ENCODE results near the gene MMP26.
A peak's percentile ranks its signal among the peaks of the same experiment; 100 is the strongest.
"Not testable (repeated sequence)": the region's sequence is repeated elsewhere in the genome, so short reads cannot be mapped to it uniquely, and the experiment has no call there.

MMP26 gene

GRCh38 chr11:4700436-4700820 lies 4.2 kb upstream of the MMP26 start:
- Histone ChIP-seq H3K4me3 (ENCODE audit: low read depth, low read length) (no peak overlapping the region), H3K27ac (no peak overlapping the region), H3K36me3 (replicated peaks) (no peaks in the 10 kb centered on the region)

DNA sequence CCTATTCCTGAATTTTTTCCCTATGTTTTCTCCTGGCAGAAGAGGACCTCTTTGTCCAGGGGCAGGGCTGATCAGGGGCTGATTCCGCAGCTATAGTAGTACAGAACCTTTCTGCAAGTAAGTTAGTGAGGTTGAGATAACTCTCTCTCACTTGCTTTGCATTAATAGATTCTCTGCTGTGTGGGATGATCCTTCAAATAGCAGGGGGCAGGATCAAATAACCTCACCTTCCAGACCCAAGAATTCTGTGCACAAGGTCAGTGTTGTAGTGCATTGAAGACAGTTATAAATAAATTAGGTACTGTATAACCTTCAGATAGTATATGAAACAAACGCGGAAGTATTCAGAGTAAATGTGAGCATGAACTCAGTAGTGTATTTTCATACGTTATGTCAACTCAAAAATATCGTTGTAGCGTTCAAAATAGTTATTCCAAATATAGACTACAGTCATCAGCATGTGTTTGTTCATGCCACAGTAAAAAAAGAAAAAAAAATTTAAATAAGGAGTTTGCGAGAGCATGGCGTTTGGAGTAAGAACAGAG lies 278 bp downstream of the MMP26 start:
- in situ Hi-C loops (cut with HindIII; ENCODE audit: low pct_ligation_motif_present, low sequenced_read_pairs), result no loop called here
- DNase-seq, result no peak
- TF ChIP-seq, protein P1, sequence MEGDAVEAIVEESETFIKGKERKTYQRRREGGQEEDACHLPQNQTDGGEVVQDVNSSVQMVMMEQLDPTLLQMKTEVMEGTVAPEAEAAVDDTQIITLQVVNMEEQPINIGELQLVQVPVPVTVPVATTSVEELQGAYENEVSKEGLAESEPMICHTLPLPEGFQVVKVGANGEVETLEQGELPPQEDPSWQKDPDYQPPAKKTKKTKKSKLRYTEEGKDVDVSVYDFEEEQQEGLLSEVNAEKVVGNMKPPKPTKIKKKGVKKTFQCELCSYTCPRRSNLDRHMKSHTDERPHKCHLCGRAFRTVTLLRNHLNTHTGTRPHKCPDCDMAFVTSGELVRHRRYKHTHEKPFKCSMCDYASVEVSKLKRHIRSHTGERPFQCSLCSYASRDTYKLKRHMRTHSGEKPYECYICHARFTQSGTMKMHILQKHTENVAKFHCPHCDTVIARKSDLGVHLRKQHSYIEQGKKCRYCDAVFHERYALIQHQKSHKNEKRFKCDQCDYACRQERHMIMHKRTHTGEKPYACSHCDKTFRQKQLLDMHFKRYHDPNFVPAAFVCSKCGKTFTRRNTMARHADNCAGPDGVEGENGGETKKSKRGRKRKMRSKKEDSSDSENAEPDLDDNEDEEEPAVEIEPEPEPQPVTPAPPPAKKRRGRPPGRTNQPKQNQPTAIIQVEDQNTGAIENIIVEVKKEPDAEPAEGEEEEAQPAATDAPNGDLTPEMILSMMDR (IDR thresholded peaks at IDR 0.05; ENCODE audit: low read depth, low read length, missing control alignments), result no peak
- H3K27me3 ChIP-seq (replicated peaks), result no peaks in the 10 kb centered on the region
- no peak overlapping the region for H3K4me3 ChIP-seq (ENCODE audit: low read depth, low read length)
- no peak overlapping the region for H3K27ac ChIP-seq
- H3K36me3 ChIP-seq (replicated peaks), result no peaks in the 10 kb centered on the region

More at GRCh38 chr11:4700436-4700820, 4.2 kb upstream of the MMP26 start:
- H3K27me3 ChIP-seq (replicated peaks), result no peaks in the 10 kb centered on the region
- TF ChIP-seq, protein P1 (IDR thresholded peaks at IDR 0.05; ENCODE audit: low read depth, low read length, missing control alignments), result no peak
- no peak for DNase-seq
- in situ Hi-C loops (cut with HindIII; ENCODE audit: low pct_ligation_motif_present, low sequenced_read_pairs), result no loop called here

- no peak overlapping the region for H3K27ac ChIP-seq
- no peaks in the 10 kb centered on the region for H3K27me3 ChIP-seq (replicated peaks)
- H3K4me3 ChIP-seq (ENCODE audit: low read depth, low read length), result no peak overlapping the region
- peak; percentile 11 for DNase-seq
- in situ Hi-C loops (cut with HindIII; ENCODE audit: low pct_ligation_motif_present, low sequenced_read_pairs), result no loop called here
- TF ChIP-seq, protein P1 (IDR thresholded peaks at IDR 0.05; ENCODE audit: low read depth, low read length, missing control alignments), result no peak
- H3K36me3 ChIP-seq (replicated peaks), result no peaks in the 10 kb centered on the region
Measured at GRCh38 chr11:4713241-4713640, 8.7 kb downstream of the MMP26 start.

DNA sequence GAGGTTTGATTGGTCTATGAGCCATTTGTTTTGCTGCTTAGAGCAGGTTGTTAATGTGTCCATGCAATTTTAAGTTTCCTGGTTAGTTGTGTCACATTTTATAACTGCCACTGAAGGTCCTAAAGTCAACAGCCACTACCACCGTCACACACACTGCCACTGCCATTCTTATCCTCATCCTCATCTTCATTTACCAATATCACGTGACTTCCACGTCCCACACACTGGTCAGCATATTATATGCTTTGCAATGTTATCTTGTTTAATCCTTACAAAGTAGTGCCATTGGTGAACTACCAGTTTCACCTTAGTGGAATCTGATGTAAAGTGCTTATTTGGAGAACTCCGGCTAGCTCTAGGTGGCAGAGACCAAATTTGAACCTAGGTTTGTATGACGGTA lies 9.7 kb downstream of the MMP26 start:
- TF ChIP-seq, protein P1 (IDR thresholded peaks at IDR 0.05; ENCODE audit: low read depth, low read length, missing control alignments), result no peak
- Histone ChIP-seq H3K4me3 (ENCODE audit: low read depth, low read length) (no peak overlapping the region), H3K27ac (no peak overlapping the region), H3K27me3 (replicated peaks) (no peaks in the 10 kb centered on the region), H3K36me3 (replicated peaks) (no peaks in the 10 kb centered on the region)
- no peak for DNase-seq
- in situ Hi-C loops (cut with HindIII; ENCODE audit: low pct_ligation_motif_present, low sequenced_read_pairs), result no loop called here

- H3K27ac ChIP-seq; H3K27me3 ChIP-seq (replicated peaks); in situ Hi-C loops (cut with HindIII; ENCODE audit: low pct_ligation_motif_present, low sequenced_read_pairs); H3K36me3 ChIP-seq (replicated peaks); DNase-seq; H3K4me3 ChIP-seq (ENCODE audit: low read depth, low read length): not testable (repeated sequence)
Measured at GRCh38 chr11:4722616-4723534, 18.3 kb downstream of the MMP26 start.

DNA sequence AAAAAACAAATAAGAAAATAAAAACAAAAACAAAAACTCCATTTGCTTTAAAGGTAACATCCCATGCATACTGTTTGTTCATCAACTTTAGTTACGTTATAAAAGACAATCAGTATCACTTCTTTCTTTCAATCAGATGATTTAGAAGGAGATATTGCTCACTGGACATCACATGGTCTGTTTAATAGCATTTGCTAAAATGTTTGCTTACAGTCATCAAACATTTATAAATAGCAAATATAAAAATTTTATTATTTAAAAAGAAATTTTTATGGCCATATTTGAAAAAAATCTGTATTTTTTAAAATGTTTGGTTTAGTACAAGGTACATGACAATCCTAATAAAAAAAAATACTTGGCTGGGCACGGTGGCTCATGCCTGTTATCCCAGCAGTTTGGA lies 22.6 kb downstream of the MMP26 start:
- H3K27ac ChIP-seq, result no peak overlapping the region
- no peak overlapping the region for H3K4me3 ChIP-seq (ENCODE audit: low read depth, low read length)
- no peak for DNase-seq
- TF ChIP-seq, protein P1 (IDR thresholded peaks at IDR 0.05; ENCODE audit: low read depth, low read length, missing control alignments), result no peak
- in situ Hi-C loops (cut with HindIII; ENCODE audit: low pct_ligation_motif_present, low sequenced_read_pairs), result no loop called here
- H3K27me3 ChIP-seq (replicated peaks), result no peaks in the 10 kb centered on the region
- H3K36me3 ChIP-seq (replicated peaks), result no peaks in the 10 kb centered on the region

All from brain microvascular endothelial cell (primary cell).